ENCODE results near the gene FBXL4. TPM values are rescaled to one million over a fixed set of nuclear protein-coding genes. Genes with fewer than 3 reads are reported as not detected.

The FBXL4 gene
- total and polyA plus RNA-seq, 3 donors from 2014 or later = 7.9 to 17.8 (median 14.0) TPM

- H3K4me3 ChIP-seq = peak overlapping the region in 1 of 2 donors; percentile 50
- 17 to 31% methylated on average over 9 to 11 of the region's 11 CpGs for WGBS, 2 donors
- TF ChIP-seq POLR2A (IDR thresholded peaks at IDR 0.05) = no peak
- no peaks in the 10 kb centered on the region for H3K36me3 ChIP-seq (ENCODE audit: low read depth, missing control alignments)
- no peak for DNase-seq
- H3K9me3 ChIP-seq = no peaks in the 10 kb centered on the region
- H3K27me3 ChIP-seq = no peaks in the 10 kb centered on the region
- peaks cover 8% of the 10 kb centered on the region for H3K4me1 ChIP-seq
- intact Hi-C loops (cut with DNase I; ENCODE audit: low total_unique reads) = no loop called here
- no peak overlapping the region for H3K27ac ChIP-seq
These were observed 100.3 kb downstream of the FBXL4 start for GRCh38 chr6:98847416-98847778.

- no peaks in the 10 kb centered on the region for H3K36me3 ChIP-seq (ENCODE audit: low read depth, missing control alignments)
- H3K9me3 ChIP-seq = no peaks in the 10 kb centered on the region
- H3K27me3 ChIP-seq = no peaks in the 10 kb centered on the region
- H3K4me1 ChIP-seq = peaks cover 8% of the 10 kb centered on the region
- 50 to 51% methylated on average over 3 of the region's 3 CpGs for WGBS, 2 donors
- H3K4me3 ChIP-seq = no peak overlapping the region
- no peak overlapping the region for H3K27ac ChIP-seq
- DNase-seq = no peak
- intact Hi-C loops (cut with DNase I; ENCODE audit: low total_unique reads) = no loop called here
- no peak for TF ChIP-seq POLR2A (IDR thresholded peaks at IDR 0.05)
- peak in 1 of 3 experiments; percentile 28 for TF ChIP-seq CTCF (IDR thresholded peaks at IDR 0.05)
These were observed 101.7 kb downstream of the FBXL4 start for GRCh38 chr6:98846021-98846380.

- H3K27ac ChIP-seq = no peak overlapping the region
- no peaks in the 10 kb centered on the region for H3K27me3 ChIP-seq
These were observed 102.3 kb downstream of the FBXL4 start for GRCh38 chr6:98845211-98846020.

GRCh38 chr6:98844244-98845210 lies 103.2 kb downstream of the FBXL4 start:
- WGBS, 2 donors = 5 to 8% methylated on average over 47 to 51 of the region's 51 CpGs
- intact Hi-C loops (cut with DNase I; ENCODE audit: low total_unique reads) = no loop called here
- H3K4me3 ChIP-seq = peak overlapping the region in 1 of 2 donors; percentile 29
- no peaks in the 10 kb centered on the region for H3K27me3 ChIP-seq
- DNase-seq = no peak
- H3K4me1 ChIP-seq = peaks cover 8% of the 10 kb centered on the region
- TF ChIP-seq CTCF (IDR thresholded peaks at IDR 0.05) (no peak), POLR2A (IDR thresholded peaks at IDR 0.05) (no peak)
- H3K36me3 ChIP-seq (ENCODE audit: low read depth, missing control alignments) = no peaks in the 10 kb centered on the region
- no peak overlapping the region for H3K27ac ChIP-seq
- H3K9me3 ChIP-seq = no peaks in the 10 kb centered on the region

More at GRCh38 chr6:98845211-98846020, 102.3 kb downstream of the FBXL4 start:
- Histone ChIP-seq H3K4me1 (peaks cover 8% of the 10 kb centered on the region), H3K36me3 (ENCODE audit: low read depth, missing control alignments) (no peaks in the 10 kb centered on the region), H3K4me3 (peak overlapping the region in 1 of 2 donors; percentile 29), H3K9me3 (no peaks in the 10 kb centered on the region)
- intact Hi-C loops (cut with DNase I; ENCODE audit: low total_unique reads) = no loop called here
- peak; percentile 89 for DNase-seq
- 0 to 2% methylated on average over 44 to 46 of the region's 50 CpGs for WGBS, 2 donors
- TF ChIP-seq POLR2A (IDR thresholded peaks at IDR 0.05) (no peak), CTCF (IDR thresholded peaks at IDR 0.05) (peak in 2 of 3 experiments; percentile 74 to 78)

All from testis (tissue), 3 donors.